ENCODE measurements around the gene SURF1.
"Not testable (repeated sequence)": the region's sequence is repeated elsewhere in the genome, so short reads cannot be mapped to it uniquely, and the experiment has no call there.

SURF1 gene

DNA sequence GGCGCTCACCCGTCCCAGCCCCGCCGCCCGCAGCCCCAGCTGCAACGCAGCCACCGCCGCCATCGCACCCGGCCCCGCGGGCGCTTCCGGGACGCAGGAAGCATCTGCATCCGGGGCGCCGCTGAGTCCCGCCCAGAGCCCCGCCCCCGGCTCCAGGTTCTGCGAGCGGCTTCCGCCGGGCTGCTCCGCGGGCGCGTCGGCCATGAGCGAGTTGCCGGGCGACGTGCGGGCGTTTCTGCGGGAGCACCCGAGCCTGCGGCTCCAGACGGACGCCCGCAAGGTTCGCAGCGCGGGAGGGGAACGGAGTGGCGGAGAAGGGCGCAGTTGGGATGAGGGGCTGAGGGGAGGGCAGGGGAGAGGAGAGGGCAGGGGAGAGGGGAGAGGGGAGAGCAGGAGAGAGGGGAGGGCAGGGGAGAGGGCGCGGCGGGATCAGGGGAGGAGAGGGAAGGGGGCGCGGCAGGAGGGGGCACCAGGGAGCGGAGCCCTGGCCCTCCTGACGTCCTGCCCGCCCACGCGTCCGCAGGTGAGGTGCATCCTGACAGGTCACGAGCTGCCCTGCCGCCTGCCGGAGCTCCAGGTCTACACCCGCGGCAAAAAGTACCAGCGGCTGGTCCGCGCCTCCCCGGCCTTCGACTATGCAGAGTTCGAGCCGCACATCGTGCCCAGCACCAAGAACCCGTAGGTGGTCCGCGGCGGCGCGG, at the start of gene SURF1, which contains the start of gene SURF2:
Gene SURF1, minus strand, starts transcription at position 97 of the 701 bp plus-strand sequence. Its CDS starts 34 bp downstream, at position 63.
Gene SURF2, plus strand, starts transcription at position 160 of the 701 bp plus-strand sequence. Its CDS starts 43 bp downstream, at position 203.
- ATAC-seq, result peak; percentile 84
- Mint-ChIP-seq H3K9me3 (no peaks in the 10 kb centered on the region), H3K4me1 (peaks cover 80% of the 10 kb centered on the region)

GRCh38 chr9:133405508-133406438, 49.5 kb upstream of the SURF1 start:
- DNase-seq (no peak), ATAC-seq (no peak)
- Mint-ChIP-seq H3K9me3 (no peaks in the 10 kb centered on the region), H3K27me3 (no peaks in the 10 kb centered on the region), H3K4me1 (peaks cover 35% of the 10 kb centered on the region), H3K27ac (peak overlapping the region in 1 of 2 donors; percentile 74), H3K4me3 (no peak overlapping the region)

More for the DNA sequence above, at the start of gene SURF1, which contains the start of gene SURF2:
- H3K27me3 Mint-ChIP-seq, result no peaks in the 10 kb centered on the region
- DNase-seq, result peak; percentile 85 to 86
- H3K27ac Mint-ChIP-seq, result peak within 1 kb of the TSS; percentile 76 to 98
- H3K4me3 Mint-ChIP-seq, result peak within 1 kb of the TSS; percentile 86 to 94

- no peak for DNase-seq
- Mint-ChIP-seq H3K9me3 (no peaks in the 10 kb centered on the region), H3K4me1 (peaks cover 35% of the 10 kb centered on the region), H3K27me3 (no peaks in the 10 kb centered on the region), H3K27ac (no peak overlapping the region), H3K4me3 (no peak overlapping the region)
- no peak for ATAC-seq
These were observed 48.2 kb upstream of the SURF1 start for GRCh38 chr9:133404454-133405002.

DNA sequence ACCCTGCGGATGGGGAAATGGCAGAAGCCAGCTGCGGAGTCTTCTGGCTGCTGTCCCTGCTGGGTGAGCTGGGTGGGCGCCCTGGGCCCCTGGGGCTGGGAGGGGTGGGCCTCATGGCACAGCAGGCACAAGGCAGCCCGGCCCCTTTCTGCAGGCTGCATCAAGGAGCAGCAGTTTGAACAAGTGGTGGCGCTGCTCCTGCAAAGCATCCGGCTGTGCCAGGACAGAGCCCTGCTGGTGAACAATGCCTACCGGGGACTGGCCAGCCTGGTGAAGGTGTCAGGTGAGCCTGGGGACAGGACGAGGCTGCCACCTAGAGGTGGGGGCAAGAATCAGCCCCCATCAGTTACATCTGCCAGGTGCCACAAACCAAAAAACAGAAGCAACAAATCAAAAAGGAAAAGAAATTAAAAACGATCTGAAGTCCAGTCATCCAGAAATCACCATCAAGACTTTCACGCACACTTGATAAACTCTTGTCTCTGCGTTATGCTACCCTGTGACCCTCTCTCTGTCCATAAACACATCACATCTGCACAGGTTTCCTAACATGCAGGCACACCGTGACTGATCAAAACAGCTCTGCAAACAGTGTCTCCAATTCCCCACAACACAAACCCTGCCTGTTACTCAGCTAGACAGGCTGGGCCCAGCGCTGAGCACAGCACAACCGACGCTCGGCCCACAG, 47.6 kb upstream of the SURF1 start:
- ATAC-seq, result peak; percentile 70

DNA sequence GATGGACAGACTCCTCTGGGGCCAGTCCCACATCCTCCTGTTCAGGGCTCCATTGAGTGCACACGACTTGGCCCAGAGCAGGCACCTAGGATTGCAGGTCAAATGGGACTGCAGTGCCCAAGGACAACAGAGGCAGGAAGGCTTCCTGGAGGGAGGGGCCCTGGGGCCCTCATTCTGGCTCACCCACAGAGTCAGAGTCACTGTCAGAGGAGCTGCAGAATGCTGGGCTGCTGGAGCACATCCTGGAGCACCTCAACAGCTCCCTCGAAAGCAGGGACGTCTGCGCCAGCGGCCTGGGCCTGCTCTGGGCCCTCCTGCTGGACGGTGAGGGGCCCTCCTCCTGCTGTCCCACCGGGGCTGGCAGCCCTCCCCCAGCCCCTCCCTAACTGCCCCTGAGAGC, 46.4 kb upstream of the SURF1 start:
- Mint-ChIP-seq H3K4me1 (peaks cover 32% of the 10 kb centered on the region), H3K27ac (no peak overlapping the region), H3K4me3 (no peak overlapping the region), H3K27me3 (no peaks in the 10 kb centered on the region), H3K9me3 (no peaks in the 10 kb centered on the region)
- DNase-seq, result no peak
- ATAC-seq, result no peak

More for the DNA sequence above, 47.6 kb upstream of the SURF1 start:
- Mint-ChIP-seq H3K27me3 (no peaks in the 10 kb centered on the region), H3K9me3 (no peaks in the 10 kb centered on the region), H3K27ac (no peak overlapping the region), H3K4me1 (peaks cover 35% of the 10 kb centered on the region), H3K4me3 (no peak overlapping the region)
- DNase-seq, result peak; percentile 53 to 68

GRCh38 chr9:133401588-133401987, 45.3 kb upstream of the SURF1 start:
- H3K4me3 Mint-ChIP-seq, result no peak overlapping the region
- peaks cover 21% of the 10 kb centered on the region for H3K4me1 Mint-ChIP-seq
- no peaks in the 10 kb centered on the region for H3K9me3 Mint-ChIP-seq
- no peak for DNase-seq
- H3K27me3 Mint-ChIP-seq, result no peaks in the 10 kb centered on the region
- no peak overlapping the region for H3K27ac Mint-ChIP-seq
- ATAC-seq, result no peak

GRCh38 chr9:133400292-133400691, 44.0 kb upstream of the SURF1 start:
- no peaks in the 10 kb centered on the region for H3K9me3 Mint-ChIP-seq
- no peak overlapping the region for H3K27ac Mint-ChIP-seq
- no peak overlapping the region for H3K4me3 Mint-ChIP-seq

GRCh38 chr9:133397895-133398294, 41.6 kb upstream of the SURF1 start:
- no peaks in the 10 kb centered on the region for H3K9me3 Mint-ChIP-seq
- no peak overlapping the region for H3K27ac Mint-ChIP-seq
- H3K27me3 Mint-ChIP-seq, result peaks cover 12% of the 10 kb centered on the region
- H3K4me3 Mint-ChIP-seq, result no peak overlapping the region
- DNase-seq, result no peak
- H3K4me1 Mint-ChIP-seq, result no peaks in the 10 kb centered on the region
- no peak for ATAC-seq

More at GRCh38 chr9:133400292-133400691, 44.0 kb upstream of the SURF1 start:
- peaks cover 8% of the 10 kb centered on the region for H3K4me1 Mint-ChIP-seq
- no peak for DNase-seq
- no peaks in the 10 kb centered on the region for H3K27me3 Mint-ChIP-seq
- ATAC-seq, result no peak

GRCh38 chr9:133397370-133397769, 41.1 kb upstream of the SURF1 start:
- H3K27ac Mint-ChIP-seq, result no peak overlapping the region
- no peaks in the 10 kb centered on the region for H3K9me3 Mint-ChIP-seq
- H3K4me1 Mint-ChIP-seq, result no peaks in the 10 kb centered on the region

DNA sequence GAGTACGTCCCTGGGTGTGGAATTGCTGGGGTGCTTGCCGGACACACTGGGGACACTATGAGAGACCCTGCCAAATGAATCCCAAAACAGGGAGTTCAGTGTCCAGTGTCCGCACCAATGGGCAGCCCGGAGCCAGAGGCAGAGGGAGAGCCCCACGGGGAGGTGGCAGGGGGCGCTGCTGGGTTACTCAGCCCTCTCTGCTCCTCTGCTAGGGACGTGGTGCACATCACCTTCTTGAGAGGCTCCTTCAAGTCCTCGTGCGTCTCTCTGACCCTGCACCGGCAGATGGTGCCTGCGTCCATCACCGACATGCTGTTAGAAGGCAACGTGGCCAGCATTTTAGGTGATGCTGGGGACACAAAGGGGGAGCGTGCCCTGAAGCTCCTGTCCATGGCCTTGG, 40.7 kb upstream of the SURF1 start:
- ATAC-seq (peak; percentile 37), DNase-seq (no peak)
- H3K27ac Mint-ChIP-seq, result no peak overlapping the region
- no peaks in the 10 kb centered on the region for H3K9me3 Mint-ChIP-seq
- H3K4me1 Mint-ChIP-seq, result no peaks in the 10 kb centered on the region
- H3K27me3 Mint-ChIP-seq, result peaks cover 12% of the 10 kb centered on the region
- no peak overlapping the region for H3K4me3 Mint-ChIP-seq

More at GRCh38 chr9:133397370-133397769, 41.1 kb upstream of the SURF1 start:
- no peak for ATAC-seq
- Mint-ChIP-seq H3K4me3 (no peak overlapping the region), H3K27me3 (peaks cover 12% of the 10 kb centered on the region)
- DNase-seq, result no peak

GRCh38 chr9:133394687-133395271, 38.5 kb upstream of the SURF1 start:
- DNase-seq (no peak), ATAC-seq (no peak)
- H3K27ac Mint-ChIP-seq, result peak overlapping the region in 1 of 2 donors; percentile 85
- no peaks in the 10 kb centered on the region for H3K4me1 Mint-ChIP-seq
- H3K9me3 Mint-ChIP-seq, result no peaks in the 10 kb centered on the region
- H3K4me3 Mint-ChIP-seq, result no peak overlapping the region
- peaks cover 26% of the 10 kb centered on the region for H3K27me3 Mint-ChIP-seq

GRCh38 chr9:133393399-133393798, 37.1 kb upstream of the SURF1 start:
- ATAC-seq (peak; percentile 27), DNase-seq (no peak)
- Mint-ChIP-seq H3K9me3 (no peaks in the 10 kb centered on the region), H3K4me3 (no peak overlapping the region), H3K27me3 (peaks cover 32% of the 10 kb centered on the region), H3K4me1 (no peaks in the 10 kb centered on the region), H3K27ac (no peak overlapping the region)

DNA sequence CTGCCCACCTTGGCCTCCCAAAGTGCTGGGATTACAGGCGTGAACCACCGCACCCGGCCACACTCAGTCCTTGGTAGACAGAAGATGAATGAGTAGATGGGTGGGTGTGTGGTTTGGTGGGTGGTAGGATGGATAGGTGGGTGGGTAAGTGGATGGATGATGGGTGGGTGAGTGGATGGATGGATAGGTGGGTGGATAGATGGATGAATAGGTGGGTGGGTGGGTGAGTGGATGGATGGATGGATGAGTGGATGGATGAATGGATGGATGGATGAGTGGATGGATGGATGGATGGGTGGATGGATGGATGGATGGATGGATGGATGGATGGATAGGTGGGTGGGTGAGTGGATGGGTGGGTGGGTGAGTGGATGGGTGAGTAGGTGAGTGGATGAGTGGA, 36.0 kb upstream of the SURF1 start:
- peaks cover 32% of the 10 kb centered on the region for H3K27me3 Mint-ChIP-seq
- H3K27ac Mint-ChIP-seq, ATAC-seq, H3K4me1 Mint-ChIP-seq, DNase-seq, H3K4me3 Mint-ChIP-seq, H3K9me3 Mint-ChIP-seq: not testable (repeated sequence)

GRCh38 chr9:133391449-133391848, 35.2 kb upstream of the SURF1 start:
- not testable (repeated sequence) for H3K9me3 Mint-ChIP-seq, H3K4me3 Mint-ChIP-seq, H3K27ac Mint-ChIP-seq, H3K4me1 Mint-ChIP-seq, DNase-seq, ATAC-seq
- H3K27me3 Mint-ChIP-seq, result peaks cover 32% of the 10 kb centered on the region

DNA sequence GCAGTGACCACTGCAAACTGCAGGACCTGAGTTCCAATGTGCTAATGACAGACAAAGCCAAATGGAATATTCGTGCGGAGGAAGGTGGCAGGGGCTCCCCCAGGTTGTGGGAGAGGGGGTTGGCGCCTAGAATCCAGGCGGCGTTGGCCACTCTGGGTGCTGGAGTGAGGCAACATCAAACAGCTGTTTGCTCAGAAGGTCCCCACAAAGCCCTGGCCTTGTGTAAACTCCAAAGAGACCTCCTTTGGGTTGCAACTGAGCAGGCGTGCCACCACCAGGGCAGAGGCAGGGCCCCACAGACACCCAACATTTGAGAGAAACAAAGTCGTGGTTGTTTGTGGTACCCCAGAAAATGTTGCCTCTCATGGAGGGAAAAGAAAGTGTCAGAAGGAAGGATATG, 34.4 kb upstream of the SURF1 start:
- H3K27me3 Mint-ChIP-seq, result peaks cover 32% of the 10 kb centered on the region
- ATAC-seq (no peak), DNase-seq (no peak)
- H3K27ac Mint-ChIP-seq, result peak overlapping the region in 1 of 2 donors; percentile 74
- no peak overlapping the region for H3K4me3 Mint-ChIP-seq
- no peaks in the 10 kb centered on the region for H3K9me3 Mint-ChIP-seq
- no peaks in the 10 kb centered on the region for H3K4me1 Mint-ChIP-seq
